ENCODE measurements around the gene GRIA3.
"Not testable (repeated sequence)": the region's sequence is repeated elsewhere in the genome, so short reads cannot be mapped to it uniquely, and the experiment has no call there.

The GRIA3 gene

GRCh38 chrX:123405231-123405630 lies 221.2 kb downstream of the GRIA3 start:
- H3K36me3 Mint-ChIP-seq (ENCODE audit: low read depth) = no peaks in the 10 kb centered on the region
- no peaks in the 10 kb centered on the region for H3K4me1 Mint-ChIP-seq
- H3K9me3 Mint-ChIP-seq = no peaks in the 10 kb centered on the region
- no peak overlapping the region for H3K27ac Mint-ChIP-seq
- no peaks in the 10 kb centered on the region for H3K27me3 Mint-ChIP-seq
- ATAC-seq (no peak), DNase-seq (no peak)
- H3K4me3 Mint-ChIP-seq = no peak overlapping the region

- peaks cover 2% of the 10 kb centered on the region for H3K27me3 Mint-ChIP-seq
- no peaks in the 10 kb centered on the region for H3K4me1 Mint-ChIP-seq
- DNase-seq (no peak), ATAC-seq (no peak)
- H3K27ac Mint-ChIP-seq = no peak overlapping the region
- H3K9me3 Mint-ChIP-seq = peaks cover 5% of the 10 kb centered on the region
- H3K36me3 Mint-ChIP-seq (ENCODE audit: low read depth) = no peaks in the 10 kb centered on the region
- no peak overlapping the region for H3K4me3 Mint-ChIP-seq
Observed at GRCh38 chrX:123408821-123409737, 225.0 kb downstream of the GRIA3 start.

- Mint-ChIP-seq H3K27ac (no peak overlapping the region), H3K9me3 (no peaks in the 10 kb centered on the region), H3K4me1 (no peaks in the 10 kb centered on the region), H3K36me3 (ENCODE audit: low read depth) (no peaks in the 10 kb centered on the region), H3K4me3 (no peak overlapping the region), H3K27me3 (no peaks in the 10 kb centered on the region)
- no peak for ATAC-seq
- DNase-seq = no peak
Observed at GRCh38 chrX:123422875-123423274, 238.8 kb downstream of the GRIA3 start.

- no peaks in the 10 kb centered on the region for H3K36me3 Mint-ChIP-seq (ENCODE audit: low read depth)
- H3K9me3 Mint-ChIP-seq = no peaks in the 10 kb centered on the region
- H3K4me3 Mint-ChIP-seq = no peak overlapping the region
- no peaks in the 10 kb centered on the region for H3K27me3 Mint-ChIP-seq
- no peak for DNase-seq
- ATAC-seq = no peak
- no peaks in the 10 kb centered on the region for H3K4me1 Mint-ChIP-seq
- H3K27ac Mint-ChIP-seq = no peak overlapping the region
Observed at GRCh38 chrX:123424546-123424945, 240.5 kb downstream of the GRIA3 start.

- Mint-ChIP-seq H3K4me1 (no peaks in the 10 kb centered on the region), H3K27ac (no peak overlapping the region), H3K9me3 (no peaks in the 10 kb centered on the region), H3K36me3 (ENCODE audit: low read depth) (no peaks in the 10 kb centered on the region), H3K4me3 (no peak overlapping the region), H3K27me3 (no peaks in the 10 kb centered on the region)
- ATAC-seq = no peak
- no peak for DNase-seq
Observed at GRCh38 chrX:123425471-123425870, 241.4 kb downstream of the GRIA3 start.

GRCh38 chrX:123425904-123426303 lies 241.8 kb downstream of the GRIA3 start:
- H3K4me3 Mint-ChIP-seq = no peak overlapping the region
- no peak overlapping the region for H3K27ac Mint-ChIP-seq
- DNase-seq = no peak
- H3K9me3 Mint-ChIP-seq = no peaks in the 10 kb centered on the region
- peaks cover under 1% of the 10 kb centered on the region for H3K27me3 Mint-ChIP-seq
- H3K36me3 Mint-ChIP-seq (ENCODE audit: low read depth) = no peaks in the 10 kb centered on the region
- H3K4me1 Mint-ChIP-seq = no peaks in the 10 kb centered on the region
- ATAC-seq = no peak

- DNase-seq (no peak), ATAC-seq (no peak)
- no peaks in the 10 kb centered on the region for H3K9me3 Mint-ChIP-seq
- H3K4me3 Mint-ChIP-seq = no peak overlapping the region
- H3K4me1 Mint-ChIP-seq = no peaks in the 10 kb centered on the region
- no peak overlapping the region for H3K27ac Mint-ChIP-seq
- peaks cover 1% of the 10 kb centered on the region for H3K27me3 Mint-ChIP-seq
- no peaks in the 10 kb centered on the region for H3K36me3 Mint-ChIP-seq (ENCODE audit: low read depth)
Observed at GRCh38 chrX:123432361-123433150, 248.5 kb downstream of the GRIA3 start.

GRCh38 chrX:123436512-123437136 lies 252.5 kb downstream of the GRIA3 start:
- H3K36me3 Mint-ChIP-seq (ENCODE audit: low read depth) = no peaks in the 10 kb centered on the region
- DNase-seq = no peak
- ATAC-seq = no peak

GRCh38 chrX:123439926-123440325 lies 255.8 kb downstream of the GRIA3 start:
- not testable (repeated sequence) for H3K36me3 Mint-ChIP-seq (ENCODE audit: low read depth); H3K27me3 Mint-ChIP-seq; H3K4me1 Mint-ChIP-seq; ATAC-seq; DNase-seq; H3K9me3 Mint-ChIP-seq; H3K4me3 Mint-ChIP-seq; H3K27ac Mint-ChIP-seq

More at GRCh38 chrX:123436512-123437136, 252.5 kb downstream of the GRIA3 start:
- Mint-ChIP-seq H3K4me1 (no peaks in the 10 kb centered on the region), H3K27me3 (no peaks in the 10 kb centered on the region), H3K4me3 (no peak overlapping the region), H3K27ac (no peak overlapping the region), H3K9me3 (no peaks in the 10 kb centered on the region)

GRCh38 chrX:123442764-123443163 lies 258.7 kb downstream of the GRIA3 start:
- no peak for DNase-seq

GRCh38 chrX:123447506-123447905 lies 263.4 kb downstream of the GRIA3 start:
- Mint-ChIP-seq H3K36me3 (ENCODE audit: low read depth) (no peaks in the 10 kb centered on the region), H3K27ac (no peak overlapping the region), H3K4me3 (no peak overlapping the region), H3K9me3 (no peaks in the 10 kb centered on the region), H3K27me3 (peaks cover 2% of the 10 kb centered on the region), H3K4me1 (no peaks in the 10 kb centered on the region)
- no peak for ATAC-seq
- no peak for DNase-seq

More at GRCh38 chrX:123442764-123443163, 258.7 kb downstream of the GRIA3 start:
- ATAC-seq = no peak
- Mint-ChIP-seq H3K4me3 (no peak overlapping the region), H3K36me3 (ENCODE audit: low read depth) (no peaks in the 10 kb centered on the region), H3K27ac (no peak overlapping the region), H3K27me3 (no peaks in the 10 kb centered on the region), H3K9me3 (no peaks in the 10 kb centered on the region), H3K4me1 (no peaks in the 10 kb centered on the region)

- no peaks in the 10 kb centered on the region for H3K36me3 Mint-ChIP-seq (ENCODE audit: low read depth)
- ATAC-seq (no peak), DNase-seq (no peak)
- no peak overlapping the region for H3K4me3 Mint-ChIP-seq
- H3K4me1 Mint-ChIP-seq = no peaks in the 10 kb centered on the region
- H3K27ac Mint-ChIP-seq = no peak overlapping the region
- H3K9me3 Mint-ChIP-seq = no peaks in the 10 kb centered on the region
- H3K27me3 Mint-ChIP-seq = peaks cover 2% of the 10 kb centered on the region
Observed at GRCh38 chrX:123449335-123449734, 265.3 kb downstream of the GRIA3 start.

- Mint-ChIP-seq H3K36me3 (ENCODE audit: low read depth) (no peaks in the 10 kb centered on the region), H3K27me3 (peaks cover 2% of the 10 kb centered on the region), H3K4me3 (no peak overlapping the region), H3K27ac (no peak overlapping the region), H3K9me3 (no peaks in the 10 kb centered on the region), H3K4me1 (no peaks in the 10 kb centered on the region)
- ATAC-seq = no peak
- no peak for DNase-seq
Observed at GRCh38 chrX:123450222-123450621, 266.1 kb downstream of the GRIA3 start.

GRCh38 chrX:123454712-123455431 lies 270.8 kb downstream of the GRIA3 start:
- no peak overlapping the region for H3K27ac Mint-ChIP-seq
- DNase-seq = no peak
- H3K4me1 Mint-ChIP-seq = no peaks in the 10 kb centered on the region
- peaks cover 2% of the 10 kb centered on the region for H3K27me3 Mint-ChIP-seq
- H3K4me3 Mint-ChIP-seq = no peak overlapping the region
- H3K36me3 Mint-ChIP-seq (ENCODE audit: low read depth) = no peaks in the 10 kb centered on the region
- ATAC-seq = no peak
- no peaks in the 10 kb centered on the region for H3K9me3 Mint-ChIP-seq

All from activated naive CD8-positive, alpha-beta T cell treated with anti-CD3 and anti-CD28 coated beads, Interleukin-2, amount 50 U/mL, for 24 hours (primary cell).